Esophagus (tissue), 2 donors: ENCODE measurements around the gene GPRIN3. TPM values are rescaled to one million over a fixed set of nuclear protein-coding genes. Genes with fewer than 3 reads are reported as not detected.
"Not testable (repeated sequence)": the region's sequence is repeated elsewhere in the genome, so short reads cannot be mapped to it uniquely, and the experiment has no call there.

Source experiments
- H3K27ac ChIP-seq, 2 donors: one replicate each; pipeline ENCODE4 v1.5.1; 2013; ENCODE audit warnings: low read depth in 2 of 2, mild to moderate bottlenecking in 2 of 2, inconsistent platforms in 1 of 2, low read length in 1 of 2, moderate library complexity in 1 of 2
- H3K27me3 ChIP-seq, 2 donors: one replicate each; pipeline ENCODE4 v1.6.1; 2013; ENCODE audit warnings: low read length in 2 of 2, control low read depth in 1 of 2, mild to moderate bottlenecking in 1 of 2; ENCODE audit not compliant: insufficient read depth in 2 of 2, control insufficient read depth in 1 of 2
- H3K36me3 ChIP-seq, 2 donors: one replicate each; pipeline ENCODE4 v1.6.1; 2013; ENCODE audit warnings: low read length in 1 of 2; ENCODE audit not compliant: control insufficient read depth in 2 of 2, insufficient read depth in 2 of 2
- H3K4me1 ChIP-seq, 2 donors: one replicate each; pipeline ENCODE4 v1.6.1; 2013; ENCODE audit warnings: low read length in 1 of 2; ENCODE audit not compliant: control insufficient read depth in 2 of 2, insufficient read depth in 2 of 2
- H3K4me3 ChIP-seq, 2 donors: one replicate each; pipeline ENCODE4 v1.5.1; 2013; ENCODE audit warnings: low read length in 2 of 2, mild to moderate bottlenecking in 2 of 2, low read depth in 1 of 2, moderate library complexity in 1 of 2
- H3K9me3 ChIP-seq, 2 donors: one replicate each; pipeline ENCODE4 v1.6.1; 2013; ENCODE audit warnings: mild to moderate bottlenecking in 2 of 2, low read depth in 1 of 2, low read length in 1 of 2, moderate library complexity in 1 of 2; ENCODE audit not compliant: control insufficient read depth in 2 of 2, insufficient read depth in 1 of 2
- WGBS, 2 donors: extraction: QIAGEN DNeasy Blood & Tissue Kit; methylation state at CpG; one replicate each; pipeline ENCODE4 v1.1.7; 2013; 5-methylcytosine and 5-hydroxymethylcytosine counted together
- polyA plus RNA-seq, 2 donors: library from polyadenylated mRNA; stranded (reverse); fragments of 200-250 nt; gene quantifications; one replicate each; pipeline ENCODE4 v1.2.3, GENCODE V29; 2013
- donor health status: healthy with polysubstance abuse.
- donor health status: Bipolar disorder and iron deficiency.

GPRIN3 gene
- polyA plus RNA-seq, 2 donors = 0.20 to 0.24 TPM

DNA sequence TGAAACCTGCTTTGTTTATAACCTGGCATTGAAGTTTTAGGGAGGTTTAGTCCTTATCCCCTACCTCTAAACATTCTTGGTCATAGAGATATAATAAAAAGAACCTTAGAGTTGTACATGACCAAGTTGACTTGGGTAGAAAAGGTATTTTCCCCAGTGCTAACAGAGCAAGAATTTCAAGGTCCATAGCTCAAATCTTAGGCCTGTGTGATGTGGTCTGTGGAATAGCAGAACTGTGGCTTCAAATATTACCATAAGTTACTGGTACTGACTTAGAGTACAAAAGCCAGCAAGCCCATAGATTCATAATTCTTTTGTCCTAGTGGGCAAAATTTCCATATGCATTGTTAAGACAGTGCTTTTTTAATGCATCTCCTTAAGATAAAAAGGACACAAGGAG is 91.2 kb downstream of the GPRIN3 start:
- H3K4me1 ChIP-seq = no peaks in the 10 kb centered on the region
- H3K36me3 ChIP-seq = no peaks in the 10 kb centered on the region
- no peak overlapping the region for H3K4me3 ChIP-seq
- no peak overlapping the region for H3K27ac ChIP-seq
- H3K9me3 ChIP-seq = no peaks in the 10 kb centered on the region
- H3K27me3 ChIP-seq = no peaks in the 10 kb centered on the region

GRCh38 chr4:89215736-89216135 is 91.9 kb downstream of the GPRIN3 start:
- H3K36me3 ChIP-seq = no peaks in the 10 kb centered on the region
- WGBS, 2 donors = 67 to 84% methylated on average over 3 of the region's 3 CpGs
- no peaks in the 10 kb centered on the region for H3K9me3 ChIP-seq
- H3K27me3 ChIP-seq = no peaks in the 10 kb centered on the region
- H3K4me1 ChIP-seq = no peaks in the 10 kb centered on the region
- no peak overlapping the region for H3K4me3 ChIP-seq
- no peak overlapping the region for H3K27ac ChIP-seq

- Histone ChIP-seq H3K27ac (no peak overlapping the region), H3K4me3 (no peak overlapping the region), H3K9me3 (no peaks in the 10 kb centered on the region), H3K4me1 (no peaks in the 10 kb centered on the region), H3K36me3 (no peaks in the 10 kb centered on the region), H3K27me3 (no peaks in the 10 kb centered on the region)
- WGBS, 2 donors = 93 to 94% methylated on average over 1 of the region's 1 CpG
These were observed 93.3 kb downstream of the GPRIN3 start for GRCh38 chr4:89214308-89214707.

DNA sequence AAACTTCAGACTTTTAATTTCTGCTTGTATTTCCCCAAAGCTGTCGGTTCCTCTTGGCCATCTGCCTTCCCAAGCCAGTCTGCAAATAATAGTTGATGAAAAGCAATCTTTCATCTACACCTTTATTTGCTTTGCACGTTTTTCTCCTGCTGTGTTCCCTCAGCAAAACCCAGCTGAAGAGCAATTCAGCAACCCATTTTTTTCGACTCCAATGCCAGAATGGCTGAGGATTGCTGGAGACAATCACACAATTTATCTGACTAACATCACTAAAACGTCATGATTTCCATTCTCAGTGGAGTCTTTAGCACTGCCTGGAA is 94.3 kb downstream of the GPRIN3 start:
- H3K27ac ChIP-seq = no peak overlapping the region
- H3K4me3 ChIP-seq = no peak overlapping the region
- 28 to 41% methylated on average over 4 of the region's 4 CpGs for WGBS, 2 donors
- no peaks in the 10 kb centered on the region for H3K4me1 ChIP-seq
- H3K36me3 ChIP-seq = no peaks in the 10 kb centered on the region
- no peaks in the 10 kb centered on the region for H3K27me3 ChIP-seq
- H3K9me3 ChIP-seq = no peaks in the 10 kb centered on the region

DNA sequence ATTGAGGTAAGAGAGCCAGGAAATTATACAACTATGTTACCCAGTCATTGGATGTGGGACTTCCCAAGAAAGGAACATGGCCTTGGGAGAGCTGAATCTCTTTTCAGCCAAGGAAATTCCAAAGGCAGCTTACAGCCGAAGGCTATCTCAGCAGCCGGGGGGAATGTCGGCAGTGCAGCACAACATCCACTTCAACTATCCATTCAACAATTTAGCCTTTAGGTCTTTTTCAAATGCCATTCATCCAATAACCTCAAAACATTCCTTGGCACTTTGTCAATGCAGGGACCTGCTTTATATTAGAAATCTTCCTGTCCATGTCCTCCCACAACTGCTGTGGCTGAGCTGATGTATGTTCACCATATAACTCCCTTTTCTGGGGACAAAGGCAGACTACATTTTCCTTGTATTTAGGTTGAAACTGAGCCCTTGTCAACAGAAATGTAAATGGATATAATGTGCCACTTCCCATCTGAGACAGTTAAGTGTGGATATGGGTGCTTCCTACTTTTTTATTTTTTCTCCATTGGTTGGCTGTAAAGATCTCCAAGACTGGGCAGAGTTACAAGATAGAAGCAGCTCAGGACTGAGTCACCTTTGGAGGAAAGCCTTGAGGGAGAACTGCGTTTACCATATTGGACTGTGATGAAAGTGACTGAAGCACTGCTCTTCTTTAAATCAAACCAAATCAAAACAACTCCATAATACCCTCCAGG is 94.8 kb downstream of the GPRIN3 start:
- no peak overlapping the region for H3K27ac ChIP-seq
- no peaks in the 10 kb centered on the region for H3K36me3 ChIP-seq
- no peak overlapping the region for H3K4me3 ChIP-seq
- no peaks in the 10 kb centered on the region for H3K27me3 ChIP-seq
- 50 to 54% methylated on average over 4 of the region's 4 CpGs for WGBS, 2 donors
- H3K9me3 ChIP-seq = no peaks in the 10 kb centered on the region
- no peaks in the 10 kb centered on the region for H3K4me1 ChIP-seq

DNA sequence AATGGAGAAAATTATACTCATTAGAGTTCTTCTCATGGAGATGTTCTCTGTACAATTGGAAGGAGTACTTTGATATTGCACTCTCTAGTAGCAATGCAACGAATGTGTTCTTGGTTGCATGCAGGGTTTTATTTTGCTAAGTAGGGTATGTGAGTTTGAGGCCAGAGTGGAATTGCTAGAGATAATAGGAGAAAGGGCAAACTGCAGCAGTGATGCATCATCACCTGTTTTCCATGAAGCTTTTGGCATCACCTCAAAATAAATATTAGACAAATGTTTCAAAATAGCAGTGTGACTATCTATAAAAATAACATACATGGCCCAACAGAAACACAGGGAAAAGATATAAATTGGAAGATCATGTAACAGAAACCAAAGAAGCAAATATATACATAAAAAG is 103.0 kb downstream of the GPRIN3 start:
- Histone ChIP-seq H3K27ac (no peak overlapping the region), H3K36me3 (no peaks in the 10 kb centered on the region), H3K4me3 (no peak overlapping the region), H3K9me3 (no peaks in the 10 kb centered on the region), H3K4me1 (no peaks in the 10 kb centered on the region), H3K27me3 (no peaks in the 10 kb centered on the region)
- 41 to 57% methylated on average over 1 of the region's 1 CpG for WGBS, 2 donors

DNA sequence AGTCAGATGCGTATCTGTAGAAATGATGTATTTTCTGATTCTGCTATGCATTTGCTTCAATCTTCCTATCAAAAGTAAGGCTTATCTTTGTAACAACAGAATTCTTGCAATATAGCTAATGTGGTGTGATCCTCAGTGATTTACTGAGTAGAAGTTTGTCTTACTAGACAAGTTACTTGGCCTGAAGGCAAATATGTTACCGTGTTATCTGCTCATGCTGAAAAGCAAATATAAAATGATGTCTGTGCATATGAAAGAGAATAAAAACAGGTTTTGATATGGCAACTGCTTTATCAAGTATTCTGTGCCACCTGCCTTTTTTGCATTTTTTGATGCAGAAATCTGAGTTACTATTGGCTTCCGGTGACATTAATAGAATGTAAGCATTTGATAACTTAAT is 103.7 kb downstream of the GPRIN3 start:
- Histone ChIP-seq H3K9me3 (no peaks in the 10 kb centered on the region), H3K4me1 (no peaks in the 10 kb centered on the region), H3K27me3 (no peaks in the 10 kb centered on the region), H3K36me3 (no peaks in the 10 kb centered on the region), H3K27ac (no peak overlapping the region), H3K4me3 (no peak overlapping the region)
- WGBS, 2 donors = 61 to 66% methylated on average over 3 of the region's 3 CpGs

DNA sequence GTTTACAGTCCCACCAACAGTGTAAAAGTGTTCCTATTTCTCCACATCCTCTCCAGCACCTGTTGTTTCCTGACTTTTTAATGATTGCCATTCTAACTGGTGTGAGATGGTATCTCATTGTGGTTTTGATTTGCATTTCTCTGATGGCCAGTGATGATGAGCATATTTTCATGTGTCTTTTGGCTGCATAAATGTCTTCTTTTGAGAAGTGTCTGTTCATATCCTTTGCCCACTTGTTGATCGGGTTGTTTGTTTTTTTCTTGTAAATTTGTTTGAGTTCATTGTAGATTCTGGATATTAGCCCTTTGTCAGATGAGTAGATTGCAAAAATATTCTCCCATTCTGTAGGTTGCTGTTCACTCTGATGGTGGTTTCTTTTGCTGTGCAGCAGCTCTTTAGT is 108.2 kb downstream of the GPRIN3 start:
- H3K36me3 ChIP-seq, H3K27me3 ChIP-seq, H3K9me3 ChIP-seq, H3K27ac ChIP-seq, H3K4me1 ChIP-seq, H3K4me3 ChIP-seq: not testable (repeated sequence)
- WGBS, 2 donors = 82 to 91% methylated on average over 1 of the region's 1 CpG

GRCh38 chr4:89197920-89198319 is 109.7 kb downstream of the GPRIN3 start:
- no peaks in the 10 kb centered on the region for H3K36me3 ChIP-seq
- H3K4me1 ChIP-seq = no peaks in the 10 kb centered on the region
- H3K27me3 ChIP-seq = no peaks in the 10 kb centered on the region
- H3K4me3 ChIP-seq = no peak overlapping the region
- H3K27ac ChIP-seq = no peak overlapping the region
- WGBS, 2 donors = 94 to 96% methylated on average over 2 of the region's 2 CpGs
- no peaks in the 10 kb centered on the region for H3K9me3 ChIP-seq

GRCh38 chr4:89196745-89197144 is 110.9 kb downstream of the GPRIN3 start:
- Histone ChIP-seq H3K4me1 (no peaks in the 10 kb centered on the region), H3K9me3 (no peaks in the 10 kb centered on the region), H3K27me3 (no peaks in the 10 kb centered on the region), H3K4me3 (no peak overlapping the region), H3K27ac (no peak overlapping the region), H3K36me3 (no peaks in the 10 kb centered on the region)
- 17 to 37% methylated on average over 2 of the region's 2 CpGs for WGBS, 2 donors
